ENCODE measurements around the gene PRKCE.

DNA sequence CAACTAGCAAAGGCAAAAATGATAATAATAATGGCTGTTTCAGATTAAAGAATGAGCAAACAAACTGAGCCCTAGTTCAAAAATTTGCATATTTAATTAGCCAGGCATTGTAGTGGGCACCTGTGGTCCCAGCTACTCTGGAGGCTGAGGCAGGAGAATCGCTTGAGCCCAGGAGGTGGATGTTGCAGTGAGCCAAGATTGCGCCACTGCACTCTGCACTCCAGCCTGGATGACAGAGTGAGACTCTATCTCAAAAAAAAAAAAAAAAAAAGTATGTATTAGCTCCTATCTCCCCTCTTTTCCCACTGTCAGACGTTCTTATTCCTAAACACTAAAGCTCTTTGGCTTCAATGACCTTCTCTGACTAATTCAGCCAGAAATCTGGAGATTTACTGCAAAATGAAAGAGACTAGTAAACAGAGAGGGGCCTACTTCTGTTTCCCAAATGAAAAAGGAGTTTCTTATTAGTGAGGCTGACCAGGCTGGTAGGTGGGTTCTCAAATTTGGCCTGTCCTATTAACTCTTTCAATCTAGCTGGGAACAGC, 36.5 kb upstream of the PRKCE start:
- TF ChIP-seq, protein P1, sequence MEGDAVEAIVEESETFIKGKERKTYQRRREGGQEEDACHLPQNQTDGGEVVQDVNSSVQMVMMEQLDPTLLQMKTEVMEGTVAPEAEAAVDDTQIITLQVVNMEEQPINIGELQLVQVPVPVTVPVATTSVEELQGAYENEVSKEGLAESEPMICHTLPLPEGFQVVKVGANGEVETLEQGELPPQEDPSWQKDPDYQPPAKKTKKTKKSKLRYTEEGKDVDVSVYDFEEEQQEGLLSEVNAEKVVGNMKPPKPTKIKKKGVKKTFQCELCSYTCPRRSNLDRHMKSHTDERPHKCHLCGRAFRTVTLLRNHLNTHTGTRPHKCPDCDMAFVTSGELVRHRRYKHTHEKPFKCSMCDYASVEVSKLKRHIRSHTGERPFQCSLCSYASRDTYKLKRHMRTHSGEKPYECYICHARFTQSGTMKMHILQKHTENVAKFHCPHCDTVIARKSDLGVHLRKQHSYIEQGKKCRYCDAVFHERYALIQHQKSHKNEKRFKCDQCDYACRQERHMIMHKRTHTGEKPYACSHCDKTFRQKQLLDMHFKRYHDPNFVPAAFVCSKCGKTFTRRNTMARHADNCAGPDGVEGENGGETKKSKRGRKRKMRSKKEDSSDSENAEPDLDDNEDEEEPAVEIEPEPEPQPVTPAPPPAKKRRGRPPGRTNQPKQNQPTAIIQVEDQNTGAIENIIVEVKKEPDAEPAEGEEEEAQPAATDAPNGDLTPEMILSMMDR (conservative IDR thresholded peaks at IDR 0.05; ENCODE audit: low read depth in 2 of 2), result no peak
- no peak for TF ChIP-seq EZH2phosphoT487 (IDR thresholded peaks at IDR 0.05; ENCODE audit: unreplicated experiment)
- TF ChIP-seq, protein P2, sequence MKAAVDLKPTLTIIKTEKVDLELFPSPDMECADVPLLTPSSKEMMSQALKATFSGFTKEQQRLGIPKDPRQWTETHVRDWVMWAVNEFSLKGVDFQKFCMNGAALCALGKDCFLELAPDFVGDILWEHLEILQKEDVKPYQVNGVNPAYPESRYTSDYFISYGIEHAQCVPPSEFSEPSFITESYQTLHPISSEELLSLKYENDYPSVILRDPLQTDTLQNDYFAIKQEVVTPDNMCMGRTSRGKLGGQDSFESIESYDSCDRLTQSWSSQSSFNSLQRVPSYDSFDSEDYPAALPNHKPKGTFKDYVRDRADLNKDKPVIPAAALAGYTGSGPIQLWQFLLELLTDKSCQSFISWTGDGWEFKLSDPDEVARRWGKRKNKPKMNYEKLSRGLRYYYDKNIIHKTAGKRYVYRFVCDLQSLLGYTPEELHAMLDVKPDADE (IDR thresholded peaks at IDR 0.05), result no peak
- TF ChIP-seq POLR2AphosphoS5 (IDR thresholded peaks at IDR 0.05; ENCODE audit: low read depth), result no peak
- no peak for TF ChIP-seq EZH2 (IDR thresholded peaks at IDR 0.05; ENCODE audit: low read depth, unreplicated experiment)
- no peak for TF ChIP-seq JUNB (IDR thresholded peaks at IDR 0.05; ENCODE audit: unreplicated experiment)
- no peak for TF ChIP-seq ZNF331 (CRISPR knock-in tag; IDR thresholded peaks at IDR 0.05; ENCODE audit: low read depth)
- TF ChIP-seq, protein P3, sequence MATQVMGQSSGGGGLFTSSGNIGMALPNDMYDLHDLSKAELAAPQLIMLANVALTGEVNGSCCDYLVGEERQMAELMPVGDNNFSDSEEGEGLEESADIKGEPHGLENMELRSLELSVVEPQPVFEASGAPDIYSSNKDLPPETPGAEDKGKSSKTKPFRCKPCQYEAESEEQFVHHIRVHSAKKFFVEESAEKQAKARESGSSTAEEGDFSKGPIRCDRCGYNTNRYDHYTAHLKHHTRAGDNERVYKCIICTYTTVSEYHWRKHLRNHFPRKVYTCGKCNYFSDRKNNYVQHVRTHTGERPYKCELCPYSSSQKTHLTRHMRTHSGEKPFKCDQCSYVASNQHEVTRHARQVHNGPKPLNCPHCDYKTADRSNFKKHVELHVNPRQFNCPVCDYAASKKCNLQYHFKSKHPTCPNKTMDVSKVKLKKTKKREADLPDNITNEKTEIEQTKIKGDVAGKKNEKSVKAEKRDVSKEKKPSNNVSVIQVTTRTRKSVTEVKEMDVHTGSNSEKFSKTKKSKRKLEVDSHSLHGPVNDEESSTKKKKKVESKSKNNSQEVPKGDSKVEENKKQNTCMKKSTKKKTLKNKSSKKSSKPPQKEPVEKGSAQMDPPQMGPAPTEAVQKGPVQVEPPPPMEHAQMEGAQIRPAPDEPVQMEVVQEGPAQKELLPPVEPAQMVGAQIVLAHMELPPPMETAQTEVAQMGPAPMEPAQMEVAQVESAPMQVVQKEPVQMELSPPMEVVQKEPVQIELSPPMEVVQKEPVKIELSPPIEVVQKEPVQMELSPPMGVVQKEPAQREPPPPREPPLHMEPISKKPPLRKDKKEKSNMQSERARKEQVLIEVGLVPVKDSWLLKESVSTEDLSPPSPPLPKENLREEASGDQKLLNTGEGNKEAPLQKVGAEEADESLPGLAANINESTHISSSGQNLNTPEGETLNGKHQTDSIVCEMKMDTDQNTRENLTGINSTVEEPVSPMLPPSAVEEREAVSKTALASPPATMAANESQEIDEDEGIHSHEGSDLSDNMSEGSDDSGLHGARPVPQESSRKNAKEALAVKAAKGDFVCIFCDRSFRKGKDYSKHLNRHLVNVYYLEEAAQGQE (IDR thresholded peaks at IDR 0.05; ENCODE audit: unreplicated experiment), result no peak
- no peak for TF ChIP-seq CREB1 (CRISPR knock-in tag; IDR thresholded peaks at IDR 0.05; ENCODE audit: low read depth)
- TF ChIP-seq, protein P4, sequence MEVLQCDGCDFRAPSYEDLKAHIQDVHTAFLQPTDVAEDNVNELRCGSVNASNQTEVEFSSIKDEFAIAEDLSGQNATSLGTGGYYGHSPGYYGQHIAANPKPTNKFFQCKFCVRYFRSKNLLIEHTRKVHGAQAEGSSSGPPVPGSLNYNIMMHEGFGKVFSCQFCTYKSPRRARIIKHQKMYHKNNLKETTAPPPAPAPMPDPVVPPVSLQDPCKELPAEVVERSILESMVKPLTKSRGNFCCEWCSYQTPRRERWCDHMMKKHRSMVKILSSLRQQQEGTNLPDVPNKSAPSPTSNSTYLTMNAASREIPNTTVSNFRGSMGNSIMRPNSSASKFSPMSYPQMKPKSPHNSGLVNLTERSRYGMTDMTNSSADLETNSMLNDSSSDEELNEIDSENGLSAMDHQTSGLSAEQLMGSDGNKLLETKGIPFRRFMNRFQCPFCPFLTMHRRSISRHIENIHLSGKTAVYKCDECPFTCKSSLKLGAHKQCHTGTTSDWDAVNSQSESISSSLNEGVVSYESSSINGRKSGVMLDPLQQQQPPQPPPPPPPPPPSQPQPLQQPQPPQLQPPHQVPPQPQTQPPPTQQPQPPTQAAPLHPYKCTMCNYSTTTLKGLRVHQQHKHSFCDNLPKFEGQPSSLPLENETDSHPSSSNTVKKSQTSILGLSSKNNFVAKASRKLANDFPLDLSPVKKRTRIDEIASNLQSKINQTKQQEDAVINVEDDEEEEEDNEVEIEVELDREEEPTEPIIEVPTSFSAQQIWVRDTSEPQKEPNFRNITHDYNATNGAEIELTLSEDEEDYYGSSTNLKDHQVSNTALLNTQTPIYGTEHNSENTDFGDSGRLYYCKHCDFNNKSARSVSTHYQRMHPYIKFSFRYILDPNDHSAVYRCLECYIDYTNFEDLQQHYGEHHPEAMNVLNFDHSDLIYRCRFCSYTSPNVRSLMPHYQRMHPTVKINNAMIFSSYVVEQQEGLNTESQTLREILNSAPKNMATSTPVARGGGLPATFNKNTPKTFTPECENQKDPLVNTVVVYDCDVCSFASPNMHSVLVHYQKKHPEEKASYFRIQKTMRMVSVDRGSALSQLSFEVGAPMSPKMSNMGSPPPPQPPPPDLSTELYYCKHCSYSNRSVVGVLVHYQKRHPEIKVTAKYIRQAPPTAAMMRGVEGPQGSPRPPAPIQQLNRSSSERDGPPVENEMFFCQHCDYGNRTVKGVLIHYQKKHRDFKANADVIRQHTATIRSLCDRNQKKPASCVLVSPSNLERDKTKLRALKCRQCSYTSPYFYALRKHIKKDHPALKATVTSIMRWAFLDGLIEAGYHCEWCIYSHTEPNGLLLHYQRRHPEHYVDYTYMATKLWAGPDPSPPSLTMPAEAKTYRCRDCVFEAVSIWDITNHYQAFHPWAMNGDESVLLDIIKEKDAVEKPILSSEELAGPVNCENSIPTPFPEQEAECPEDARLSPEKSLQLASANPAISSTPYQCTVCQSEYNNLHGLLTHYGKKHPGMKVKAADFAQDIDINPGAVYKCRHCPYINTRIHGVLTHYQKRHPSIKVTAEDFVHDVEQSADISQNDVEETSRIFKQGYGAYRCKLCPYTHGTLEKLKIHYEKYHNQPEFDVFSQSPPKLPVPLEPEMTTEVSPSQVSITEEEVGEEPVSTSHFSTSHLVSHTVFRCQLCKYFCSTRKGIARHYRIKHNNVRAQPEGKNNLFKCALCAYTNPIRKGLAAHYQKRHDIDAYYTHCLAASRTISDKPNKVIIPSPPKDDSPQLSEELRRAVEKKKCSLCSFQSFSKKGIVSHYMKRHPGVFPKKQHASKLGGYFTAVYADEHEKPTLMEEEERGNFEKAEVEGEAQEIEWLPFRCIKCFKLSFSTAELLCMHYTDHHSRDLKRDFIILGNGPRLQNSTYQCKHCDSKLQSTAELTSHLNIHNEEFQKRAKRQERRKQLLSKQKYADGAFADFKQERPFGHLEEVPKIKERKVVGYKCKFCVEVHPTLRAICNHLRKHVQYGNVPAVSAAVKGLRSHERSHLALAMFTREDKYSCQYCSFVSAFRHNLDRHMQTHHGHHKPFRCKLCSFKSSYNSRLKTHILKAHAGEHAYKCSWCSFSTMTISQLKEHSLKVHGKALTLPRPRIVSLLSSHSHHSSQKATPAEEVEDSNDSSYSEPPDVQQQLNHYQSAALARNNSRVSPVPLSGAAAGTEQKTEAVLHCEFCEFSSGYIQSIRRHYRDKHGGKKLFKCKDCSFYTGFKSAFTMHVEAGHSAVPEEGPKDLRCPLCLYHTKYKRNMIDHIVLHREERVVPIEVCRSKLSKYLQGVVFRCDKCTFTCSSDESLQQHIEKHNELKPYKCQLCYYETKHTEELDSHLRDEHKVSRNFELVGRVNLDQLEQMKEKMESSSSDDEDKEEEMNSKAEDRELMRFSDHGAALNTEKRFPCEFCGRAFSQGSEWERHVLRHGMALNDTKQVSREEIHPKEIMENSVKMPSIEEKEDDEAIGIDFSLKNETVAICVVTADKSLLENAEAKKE (CRISPR knock-in tag; IDR thresholded peaks at IDR 0.05), result no peak
- TF ChIP-seq ZNF114 (CRISPR knock-in tag; IDR thresholded peaks at IDR 0.05), result no peak
- TF ChIP-seq STAT1 (IDR thresholded peaks at IDR 0.05; ENCODE audit: unreplicated experiment), result no peak
- TF ChIP-seq NANOG (IDR thresholded peaks at IDR 0.05; ENCODE audit: borderline replicate concordance), result no peak
